Islet precursor cell (in vitro differentiated cells): ENCODE results near the gene RHOH.

Experiments
- DNase-seq: peaks from one replicate; pipeline ENCODE4 v3.0.0-alpha.2; 2018

The RHOH gene

DNA sequence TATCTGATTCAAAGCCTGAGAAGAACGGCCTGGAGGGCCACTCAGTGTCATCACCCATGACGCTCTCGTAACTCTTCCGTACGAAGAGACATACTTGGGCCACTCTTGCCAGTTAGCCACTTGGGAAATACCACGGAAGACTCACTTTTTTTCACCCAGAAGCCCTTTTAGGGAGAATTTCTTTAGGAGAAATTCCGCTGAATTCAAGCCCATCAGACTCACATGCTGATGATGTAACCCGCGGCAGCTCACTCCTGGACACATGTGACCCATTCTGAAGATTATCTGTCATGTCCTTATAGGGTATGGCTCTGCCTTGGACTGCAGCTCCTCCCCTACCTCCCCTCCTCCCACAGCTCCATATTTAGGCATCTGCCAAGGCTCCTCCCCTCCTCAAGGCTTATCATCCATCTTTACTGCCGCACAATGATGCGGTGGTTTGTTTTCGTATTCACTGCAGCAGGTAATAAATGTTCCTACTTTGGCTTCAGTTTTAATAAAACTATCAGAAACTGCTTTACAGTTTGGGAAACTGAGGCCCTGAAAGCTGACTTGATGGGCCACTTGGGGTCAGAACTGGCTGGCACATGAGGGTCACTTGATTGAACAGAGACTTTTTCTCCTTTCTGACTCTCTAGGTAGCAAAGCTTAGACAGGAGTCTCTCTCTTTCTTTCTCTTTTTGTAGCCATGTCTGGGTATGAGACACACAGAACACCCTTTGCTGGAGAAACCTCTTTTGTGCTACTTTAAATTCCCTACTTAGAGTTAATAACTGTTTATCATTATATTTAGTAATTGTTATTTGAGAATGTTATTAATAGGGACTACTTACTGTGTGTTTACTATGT lies 42.1 kb downstream of the RHOH start:
- DNase-seq: peak; percentile 73

DNA sequence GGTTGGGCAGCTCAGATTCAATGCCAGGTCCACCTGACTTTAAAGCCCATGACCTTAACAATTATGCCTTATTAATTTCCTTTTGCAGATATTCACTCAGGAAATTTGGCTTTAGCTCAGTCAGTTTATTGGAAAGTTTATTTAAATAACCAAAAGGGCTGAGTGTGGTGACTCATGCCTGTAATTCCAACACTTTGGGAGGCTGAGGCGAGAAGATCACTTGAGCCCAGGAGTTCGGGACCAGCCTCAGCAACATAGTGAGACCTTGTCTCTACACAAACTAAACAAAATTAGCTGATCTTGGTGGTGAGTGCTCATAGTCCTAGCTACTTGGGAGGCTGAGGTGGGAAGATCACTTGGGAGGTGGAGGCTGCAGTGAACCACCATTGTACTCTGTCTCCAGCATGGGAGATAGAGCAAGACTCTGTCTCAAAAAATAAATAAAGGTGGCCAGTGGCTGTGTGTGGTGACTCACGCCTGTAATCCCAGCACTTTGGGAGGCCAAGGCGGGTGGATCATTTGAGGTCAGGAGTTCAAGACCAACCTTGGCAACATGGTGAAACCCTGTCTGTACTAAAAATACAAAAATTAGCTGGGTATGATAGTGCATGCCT lies 43.3 kb downstream of the RHOH start:
- no peak for DNase-seq

DNA sequence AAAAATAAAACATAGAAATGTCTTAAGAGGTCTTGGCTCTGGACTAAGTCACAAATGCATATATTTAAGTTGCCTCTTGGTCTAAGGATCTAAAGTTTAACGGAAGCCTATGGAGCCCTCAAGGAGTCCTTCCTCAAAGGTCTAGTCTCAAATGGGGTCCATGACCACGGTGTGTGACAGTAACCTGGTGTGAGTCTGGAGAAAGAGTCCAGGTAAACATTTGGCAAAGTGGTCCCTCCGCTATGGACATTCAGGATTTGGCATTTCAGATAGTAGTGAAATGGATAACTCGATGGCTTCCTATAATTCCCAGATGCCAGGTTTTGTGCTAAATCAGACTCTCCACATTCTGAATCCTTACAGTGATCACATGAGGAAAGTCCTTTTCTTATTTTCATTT lies 44.2 kb downstream of the RHOH start:
- no peak for DNase-seq

DNA sequence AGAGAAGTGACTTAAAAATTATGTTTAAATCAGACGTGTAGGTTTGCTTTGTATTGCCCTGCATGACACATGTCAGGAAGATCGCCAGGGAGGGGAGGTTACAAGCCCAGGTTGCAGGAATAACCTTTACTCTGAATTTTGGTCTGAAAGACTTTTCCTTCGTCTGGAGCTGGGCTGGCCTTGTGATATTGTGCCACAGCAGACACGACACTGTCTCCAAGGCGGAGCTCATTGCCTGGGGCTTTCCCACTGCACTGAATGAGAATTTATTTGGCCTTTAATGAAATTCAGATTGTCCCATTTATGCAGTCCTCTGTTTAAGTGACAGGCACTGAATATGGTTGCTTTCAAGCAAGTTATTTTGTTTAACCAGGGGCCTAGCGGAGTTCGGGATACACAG lies 45.1 kb downstream of the RHOH start:
- DNase-seq: no peak

DNA sequence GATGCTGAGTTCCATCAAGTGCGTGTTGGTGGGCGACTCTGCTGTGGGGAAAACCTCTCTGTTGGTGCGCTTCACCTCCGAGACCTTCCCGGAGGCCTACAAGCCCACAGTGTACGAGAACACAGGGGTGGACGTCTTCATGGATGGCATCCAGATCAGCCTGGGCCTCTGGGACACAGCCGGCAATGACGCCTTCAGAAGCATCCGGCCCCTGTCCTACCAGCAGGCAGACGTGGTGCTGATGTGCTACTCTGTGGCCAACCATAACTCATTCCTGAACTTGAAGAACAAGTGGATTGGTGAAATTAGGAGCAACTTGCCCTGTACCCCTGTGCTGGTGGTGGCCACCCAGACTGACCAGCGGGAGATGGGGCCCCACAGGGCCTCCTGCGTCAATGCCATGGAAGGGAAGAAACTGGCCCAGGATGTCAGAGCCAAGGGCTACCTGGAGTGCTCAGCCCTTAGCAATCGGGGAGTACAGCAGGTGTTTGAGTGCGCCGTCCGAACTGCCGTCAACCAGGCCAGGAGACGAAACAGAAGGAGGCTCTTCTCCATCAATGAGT lies 46.6 kb downstream of the RHOH start:
- DNase-seq: no peak

DNA sequence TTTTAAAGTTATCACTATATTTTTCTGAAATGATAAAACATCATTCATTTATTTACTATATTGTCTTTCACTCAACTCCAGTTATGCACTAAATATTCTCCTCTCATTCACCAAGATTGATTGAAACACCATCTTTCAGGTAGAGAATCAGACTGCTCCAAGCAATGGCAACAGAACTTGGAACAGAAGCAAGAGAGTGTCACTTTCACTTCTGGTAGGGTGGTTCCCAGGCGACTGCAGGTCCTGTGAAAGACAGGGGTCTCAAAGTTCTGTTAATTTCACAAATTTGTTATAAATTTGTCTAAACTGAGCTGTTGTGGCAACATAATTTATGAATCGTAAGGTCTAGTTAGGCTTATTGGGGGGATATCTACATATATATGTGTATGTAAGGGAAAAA lies 47.8 kb downstream of the RHOH start:
- no peak for DNase-seq

DNA sequence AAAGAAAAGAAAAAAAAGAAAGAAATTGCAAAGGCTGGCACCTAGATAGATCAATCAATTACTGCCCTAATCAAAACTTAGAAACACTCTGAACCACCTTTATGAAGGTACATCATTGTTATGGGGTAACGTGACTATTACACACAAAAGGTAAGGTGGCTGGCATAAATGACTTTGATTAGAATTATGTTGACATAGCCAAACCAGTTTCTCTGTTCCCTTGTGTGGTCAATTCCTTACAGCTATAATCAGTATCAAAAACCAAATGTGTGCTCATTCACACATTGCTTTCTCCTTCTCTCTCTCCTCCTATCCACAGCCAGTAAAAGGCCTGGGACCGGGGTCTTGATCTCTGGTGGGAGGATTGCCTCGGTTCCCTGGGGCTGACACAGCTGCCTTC lies 48.7 kb downstream of the RHOH start:
- DNase-seq: no peak

DNA sequence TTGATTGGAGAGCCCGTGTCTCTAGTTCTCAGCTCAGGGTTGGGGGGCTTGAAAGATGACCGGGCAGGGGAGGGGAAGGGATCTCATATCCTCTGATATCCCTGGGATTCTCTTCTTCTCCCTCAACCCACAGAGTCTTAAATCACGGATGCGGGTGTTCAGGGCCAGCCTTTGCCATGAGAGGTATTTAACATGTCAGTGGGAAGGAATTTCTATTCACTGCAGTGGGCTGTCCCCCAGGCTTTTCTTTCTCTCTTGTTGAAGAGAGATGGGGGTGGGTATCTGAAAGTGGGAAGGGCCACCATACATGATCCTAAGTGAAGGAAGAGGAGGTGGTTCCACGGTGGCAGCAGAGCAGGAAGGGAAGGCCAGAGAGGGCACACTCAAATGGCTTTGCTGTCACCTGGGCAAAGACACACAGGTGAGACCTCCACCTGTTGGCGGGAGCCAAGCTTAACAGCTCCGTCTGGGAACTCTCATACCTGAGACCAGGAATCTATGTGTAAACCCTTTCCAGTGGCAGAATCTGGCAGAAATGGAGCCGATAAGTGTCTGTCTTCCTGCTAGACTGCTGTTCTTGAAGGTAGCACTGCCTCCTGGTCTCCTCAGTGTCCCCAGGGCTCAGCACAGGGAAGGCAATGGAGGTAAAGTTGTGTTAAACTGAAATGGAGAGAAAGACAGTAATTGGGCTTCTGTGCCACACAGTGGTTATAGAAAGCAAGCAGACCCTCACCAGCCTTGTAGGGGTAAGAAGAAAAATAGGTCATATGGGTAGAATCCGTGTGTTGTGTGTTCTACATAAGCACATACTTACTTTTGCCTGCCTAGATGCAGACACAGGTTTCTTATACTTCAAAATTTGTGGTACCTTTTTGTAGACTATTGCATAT lies 49.4 kb downstream of the RHOH start:
- no peak for DNase-seq

DNA sequence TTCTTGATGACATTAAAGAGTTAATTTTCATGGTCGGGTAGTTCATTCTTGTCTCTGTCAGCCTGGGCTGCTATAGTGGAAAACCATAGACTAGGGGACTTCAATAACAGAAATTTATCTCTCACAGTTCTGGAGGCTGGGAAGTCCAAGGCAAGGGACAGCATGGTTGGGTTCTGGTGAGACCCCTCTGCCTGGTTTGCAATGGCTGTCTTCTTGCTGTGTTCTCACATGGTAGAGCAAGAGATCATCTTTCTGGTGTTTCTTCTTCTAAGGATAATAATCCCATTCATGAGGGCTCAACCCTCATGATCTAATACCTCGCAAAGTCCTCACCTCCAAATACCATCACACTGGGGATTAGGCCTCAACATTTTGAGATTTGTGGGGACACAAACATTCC lies 50.1 kb downstream of the RHOH start:
- no peak for DNase-seq

DNA sequence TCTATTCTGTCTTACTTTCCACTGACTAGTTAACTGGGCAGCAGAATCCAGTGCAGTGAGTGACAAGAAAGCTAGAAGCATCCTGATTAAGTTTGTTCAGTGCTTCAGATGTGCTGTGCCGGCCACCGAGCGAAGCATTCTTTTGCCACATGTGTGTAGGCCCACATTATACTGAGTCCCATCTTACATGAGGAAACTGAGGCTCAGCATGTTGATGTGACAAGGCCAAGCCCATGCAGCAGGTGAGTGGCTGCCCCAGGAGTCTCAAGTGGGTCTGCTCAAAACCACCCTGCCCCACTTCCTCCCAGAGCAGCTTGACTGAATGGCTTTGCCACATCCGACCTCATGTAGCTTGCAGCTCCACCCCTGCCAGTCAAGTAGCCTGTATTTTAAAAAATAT lies 50.5 kb downstream of the RHOH start:
- no peak for DNase-seq

DNA sequence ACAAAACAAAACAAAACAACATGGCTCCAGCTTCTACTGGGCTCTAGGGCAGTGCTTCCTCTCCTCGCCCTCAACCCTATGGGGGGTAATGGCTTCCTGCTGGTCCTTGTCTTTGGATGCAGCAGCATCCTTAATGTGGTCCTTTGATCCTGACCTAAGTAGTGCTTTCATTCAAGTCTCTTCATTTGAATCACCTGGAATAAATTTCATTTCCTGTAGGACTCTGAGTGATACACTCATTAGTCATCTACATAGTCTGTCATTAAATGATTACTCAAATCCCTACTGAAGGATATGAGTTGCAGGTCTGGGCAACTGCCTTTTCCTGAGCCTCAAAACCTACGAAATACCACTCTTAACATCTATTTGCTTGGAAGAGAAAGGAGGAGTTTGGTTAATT lies 54.5 kb downstream of the RHOH start:
- DNase-seq: no peak

DNA sequence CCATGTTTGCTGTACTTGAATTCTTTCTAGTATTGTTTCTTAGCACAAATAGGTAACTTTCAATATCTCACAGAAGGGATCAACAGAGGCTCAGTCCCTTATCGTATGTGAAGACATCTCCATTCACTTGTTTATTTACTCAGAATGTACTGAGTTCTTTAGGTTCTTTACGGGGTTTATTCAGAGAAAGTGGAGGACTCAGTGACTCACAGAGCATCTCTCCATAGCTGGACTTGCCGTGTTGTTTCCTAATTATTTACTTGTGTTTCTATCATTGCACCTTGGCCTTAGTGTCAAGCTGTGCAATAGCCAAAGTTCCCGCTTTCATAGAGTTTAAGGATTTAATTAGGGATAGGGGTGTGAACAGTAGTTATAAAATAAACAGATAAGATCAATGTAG lies 57.1 kb downstream of the RHOH start:
- no peak for DNase-seq

DNA sequence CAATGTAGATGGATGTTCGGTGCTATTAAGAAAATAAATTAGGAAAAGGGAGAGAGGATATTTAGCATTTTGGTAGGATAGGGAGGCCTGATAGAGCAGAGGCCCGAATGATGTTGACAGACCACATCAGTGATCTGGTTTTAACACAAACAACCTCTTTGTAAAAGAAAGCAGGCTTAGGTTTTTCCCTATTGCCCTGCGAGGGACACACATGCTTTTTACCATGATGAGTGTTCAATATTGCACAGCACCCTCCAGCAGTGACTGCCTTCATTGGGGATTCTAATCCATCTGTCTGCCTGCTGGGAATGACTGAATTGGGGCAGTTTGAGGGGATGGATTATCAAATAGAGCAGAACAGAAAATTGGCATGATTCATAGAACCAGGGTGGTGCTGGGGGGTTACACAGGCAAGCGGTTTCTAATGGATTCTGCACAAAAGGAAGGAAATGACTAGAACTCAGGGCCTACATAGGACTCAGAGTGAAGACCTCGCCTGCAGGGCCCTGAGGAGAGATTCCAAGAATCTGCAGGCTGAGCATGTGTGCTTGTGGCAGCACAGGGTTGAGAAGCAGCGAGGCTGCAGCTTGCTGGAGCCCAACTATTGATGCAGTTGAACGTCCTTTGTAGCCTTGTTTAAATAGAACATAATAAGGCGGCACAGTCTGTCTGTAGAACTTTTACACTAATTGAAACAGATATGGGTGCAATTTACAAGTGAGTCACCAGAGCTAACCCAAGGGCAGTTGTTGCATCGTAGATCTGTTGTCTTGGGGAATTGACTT lies 58.0 kb downstream of the RHOH start:
- DNase-seq: peak; percentile 92

DNA sequence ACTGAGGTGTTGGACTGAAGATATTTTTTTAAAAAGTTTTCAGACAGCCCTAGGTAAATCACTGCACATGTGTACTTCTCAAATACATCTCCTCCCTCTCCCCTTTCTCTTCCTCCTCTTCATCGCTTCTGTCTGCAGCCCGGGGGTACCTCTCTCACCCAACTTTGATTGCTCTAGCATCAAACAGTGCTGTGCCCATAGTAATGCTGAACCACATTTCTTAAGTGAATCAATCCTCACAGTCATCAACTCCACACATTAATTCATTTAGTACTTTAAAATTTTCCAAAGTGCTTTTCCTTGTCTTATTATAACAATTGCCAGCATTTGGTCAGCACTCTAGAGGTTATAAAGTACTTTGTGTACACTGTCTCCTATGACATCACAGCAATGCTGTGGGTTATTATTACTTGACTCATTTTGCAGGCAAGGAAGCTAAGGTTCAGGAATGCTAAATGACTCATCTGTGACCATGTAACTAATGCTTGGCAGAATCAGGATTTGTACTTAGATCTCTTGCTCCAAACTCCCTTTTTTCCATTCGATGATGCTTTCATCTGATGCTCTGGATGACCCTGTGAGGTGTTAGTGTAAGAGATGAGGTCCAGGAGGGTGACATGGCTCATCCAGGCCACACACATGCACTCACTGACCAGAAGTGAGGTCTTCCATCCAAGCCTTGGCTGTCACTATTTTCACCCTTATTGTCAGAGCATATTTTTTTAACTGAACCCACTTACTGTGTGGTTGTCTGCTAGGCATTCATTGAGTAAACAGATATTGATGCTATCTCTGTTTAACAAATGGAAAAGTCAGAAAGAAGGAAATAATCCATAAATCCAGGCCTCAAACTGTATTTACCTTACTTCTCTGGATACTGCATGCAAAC lies 58.8 kb downstream of the RHOH start:
- no peak for DNase-seq

DNA sequence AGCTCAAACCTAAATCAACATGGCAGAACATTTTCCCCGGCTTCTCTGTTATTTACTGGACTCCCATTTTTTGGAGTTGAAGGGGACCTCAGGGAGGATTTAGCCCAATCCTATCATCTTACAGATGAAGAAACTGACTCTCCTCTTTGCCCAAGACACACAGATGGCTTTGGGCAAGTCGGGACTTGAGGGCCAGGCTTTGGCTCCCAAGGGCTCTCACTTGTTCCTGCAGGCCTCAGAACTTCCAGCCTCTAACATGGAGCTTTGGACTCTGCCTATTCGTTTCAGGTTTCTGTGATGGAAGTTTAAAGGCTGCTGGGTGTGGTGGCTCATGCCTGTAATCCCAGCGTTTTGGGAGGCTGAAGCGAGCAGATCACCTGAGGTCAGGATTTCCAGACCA lies 59.5 kb downstream of the RHOH start:
- DNase-seq: no peak

DNA sequence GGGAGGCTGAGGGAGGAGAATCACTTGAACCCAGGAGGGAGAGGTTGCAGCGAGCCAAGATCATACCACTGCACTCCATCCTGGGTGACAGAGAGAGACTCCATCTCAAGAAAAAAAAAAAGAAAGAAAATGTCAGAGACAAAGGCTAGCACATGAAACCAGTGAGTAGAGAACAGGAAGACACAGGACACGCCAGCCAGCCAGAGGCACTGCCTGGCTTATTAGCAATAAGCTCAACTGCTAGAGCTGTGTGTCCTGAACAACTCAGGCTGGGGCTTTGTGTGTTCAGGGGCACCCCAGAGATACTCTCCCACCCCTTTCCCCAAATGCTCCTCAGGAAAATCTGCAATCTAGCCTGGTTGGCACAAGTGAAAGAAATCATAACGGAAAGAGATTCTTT lies 60.0 kb downstream of the RHOH start:
- DNase-seq: no peak

DNA sequence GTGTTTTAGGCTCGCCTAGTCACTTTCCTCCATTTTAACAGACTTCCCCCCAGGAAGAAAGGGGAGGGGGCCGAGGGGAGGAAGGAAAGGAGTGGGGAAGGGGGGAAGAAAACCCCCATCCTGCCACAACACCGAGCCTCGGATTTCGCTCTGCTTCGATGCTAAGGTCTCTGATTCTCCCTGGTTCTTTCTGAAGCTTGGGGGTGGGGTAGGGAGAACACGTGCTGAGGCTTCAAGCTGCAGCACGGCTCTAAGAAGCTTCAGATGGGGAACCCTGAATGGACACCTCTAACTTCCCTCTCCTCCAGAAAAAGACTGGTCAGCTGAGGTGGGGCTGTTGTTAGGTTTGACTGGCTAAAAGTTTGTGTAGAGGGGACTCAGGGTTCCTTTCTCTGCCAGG lies 61.8 kb downstream of the RHOH start:
- DNase-seq: no peak

DNA sequence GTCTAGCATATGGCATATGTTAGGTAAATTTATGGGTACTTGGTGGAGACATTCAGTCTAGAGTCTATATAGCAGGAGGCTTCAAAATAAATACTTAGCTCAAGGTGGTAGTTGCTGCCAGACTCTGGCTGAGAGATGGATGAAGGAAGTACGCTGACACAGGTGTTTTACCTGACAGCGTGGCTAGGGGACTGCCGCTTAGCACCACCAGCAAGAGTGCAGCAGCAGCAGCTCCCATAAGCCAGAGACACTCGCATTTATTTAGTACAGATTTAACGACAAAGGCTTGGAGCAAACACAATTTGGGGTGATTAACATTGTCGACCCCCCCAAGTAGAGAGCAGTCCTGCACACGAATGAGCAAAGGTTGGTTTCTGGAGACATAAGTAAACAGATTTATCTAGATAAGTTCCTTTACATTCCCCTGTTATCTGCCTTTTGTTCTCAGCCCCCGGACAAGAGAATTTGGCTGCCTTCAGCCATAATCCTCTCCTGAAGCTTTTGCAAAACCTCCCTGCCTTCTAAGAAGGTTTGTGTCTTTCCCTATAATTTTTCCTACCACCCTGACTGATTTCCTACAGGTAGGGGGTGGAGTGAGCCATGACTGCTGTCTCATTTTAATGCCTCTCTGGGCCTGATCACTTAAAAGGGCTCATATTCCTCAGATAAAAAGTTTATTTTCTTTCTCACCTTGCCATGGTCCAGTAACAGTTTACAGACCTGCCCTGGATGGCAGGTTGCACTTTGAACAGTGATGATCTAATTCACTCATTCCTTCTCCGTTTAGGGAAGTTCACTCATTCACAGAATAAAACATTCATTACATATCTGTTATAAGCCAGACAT lies 64.6 kb downstream of the RHOH start:
- DNase-seq: no peak

DNA sequence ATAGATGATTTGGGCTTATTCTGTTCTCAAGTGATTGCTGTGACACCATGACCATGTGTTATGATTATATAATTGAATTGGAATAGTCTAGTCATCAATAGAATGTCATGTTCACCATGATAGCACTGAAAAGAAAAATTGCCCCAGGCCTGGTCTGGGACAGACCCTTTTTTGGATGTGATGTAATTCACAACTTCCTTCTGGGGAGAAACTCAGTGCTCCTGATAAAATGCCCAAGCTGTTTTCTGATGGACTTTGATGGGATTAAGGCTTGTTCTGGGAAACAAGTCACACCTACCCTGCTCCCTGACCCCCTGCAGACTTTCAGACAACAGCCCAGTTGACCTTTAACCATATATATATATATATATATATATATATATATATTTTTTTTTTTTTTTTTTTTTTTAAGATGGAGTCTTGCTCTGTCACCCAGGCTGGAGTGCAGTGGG lies 65.3 kb downstream of the RHOH start:
- DNase-seq: no peak

DNA sequence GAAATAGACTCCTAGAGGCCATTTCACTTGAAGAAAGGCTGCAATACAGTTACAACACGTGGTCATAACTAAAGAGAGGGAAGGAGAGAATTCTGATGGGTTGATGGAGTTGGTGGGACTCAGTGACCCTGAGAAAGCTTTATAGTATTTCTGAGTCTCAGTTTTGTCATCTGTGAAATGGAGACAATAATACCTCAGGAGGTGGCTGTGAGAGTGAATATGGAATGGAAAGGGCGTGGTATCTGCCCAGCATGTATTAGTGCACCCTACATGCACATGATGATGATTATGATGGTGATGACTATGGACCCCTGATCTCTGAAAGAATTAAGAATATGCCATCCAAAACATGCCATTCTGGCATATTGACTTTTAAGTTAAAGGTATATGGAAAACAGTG lies 66.0 kb downstream of the RHOH start:
- no peak for DNase-seq
